Heart right ventricle (tissue), 16 donors: Measurements from ENCODE around the gene TICAM2. TPM values are rescaled to one million over a fixed set of nuclear protein-coding genes. Genes with fewer than 3 reads are reported as not detected.

Source experiments
- ATAC-seq, 8 donors: fragments of 200-7000 bp; cut with Tn5 transposase; one replicate each; pipeline ENCODE4 v1.9.1; 2020; ENCODE audit warnings: mild to moderate bottlenecking in 8 of 8, moderate library complexity in 8 of 8, moderate number of reproducible peaks in 1 of 8
- DNase-seq, 2 donors: peaks; one replicate each; pipeline ENCODE4 v3.0.0-alpha.2; 2020
- H3K27ac ChIP-seq, 10 donors: fragments of 200-600 bp; sonication (generic) in 2 of 10; one replicate each; pipeline versions ENCODE4 v1.5.0 to v1.8.0; 2020 to 2022; ENCODE audit warnings: mild to moderate bottlenecking in 3 of 10
- H3K27me3 ChIP-seq, 7 donors: fragments of 200-600 bp; one replicate each; pipeline ENCODE4 v1.8.0; 2021 to 2022; ENCODE audit warnings: mild to moderate bottlenecking in 2 of 7
- H3K36me3 ChIP-seq, 9 donors: fragments of 200-600 bp; sonication (generic) in 1 of 9; one replicate each; pipeline versions ENCODE4 v1.5.0 to v1.8.0; 2020 to 2022; ENCODE audit warnings: mild to moderate bottlenecking in 2 of 9
- H3K4me1 ChIP-seq, 9 donors: fragments of 200-600 bp; sonication (generic) in 1 of 9; one replicate each; pipeline versions ENCODE4 v1.5.0 to v1.8.0; 2020 to 2022; ENCODE audit warnings: mild to moderate bottlenecking in 4 of 9
- H3K4me3 ChIP-seq, 10 donors: fragments of 200-600 bp; sonication (generic) in 2 of 10; one replicate each; pipeline versions ENCODE4 v1.5.0 to v1.8.0; 2020 to 2022; ENCODE audit warnings: mild to moderate bottlenecking in 7 of 10, moderate library complexity in 2 of 10
- H3K9me3 ChIP-seq, 11 donors: fragments of 200-600 bp in 10 of 11; sonication (generic) in 2 of 11; one replicate each; pipeline versions ENCODE4 v1.5.0 to v1.8.0; 2013 to 2022; ENCODE audit warnings: mild to moderate bottlenecking in 2 of 11, control low read depth in 1 of 11, moderate library complexity in 1 of 11
- WGBS, 2 donors: extraction: QIAGEN DNeasy Blood & Tissue Kit; methylation state at CpG; one replicate each; pipeline ENCODE4 v1.1.7; 2013; ENCODE audit warnings: inconsistent platforms in 1 of 2; 5-methylcytosine and 5-hydroxymethylcytosine counted together
- intact Hi-C, 10 donors: fragments of 100-400 bp; cut with DNase I; formaldehyde crosslinking; loops; one replicate each; pipeline versions ENCODE4 v1.11.1 to v1.14.2; 2022
- polyA plus RNA-seq, 2 donors: library from polyadenylated mRNA; stranded (reverse); fragments of 200-250 nt; gene quantifications; one replicate each; pipeline ENCODE4 v1.2.3, GENCODE V29; 2013
- total RNA-seq, 10 donors: library from RNA; stranded (reverse); fragmentation: NEBNext Ultra II Directional in 3 of 10; extraction: Animal tissue kit (Norgen Biotek cat#: 25700) in 3 of 10; gene quantifications; one replicate each; pipeline versions ENCODE4 v1.2.1 to v1.2.4, GENCODE V29; 2021 to 2023
- TF ChIP-seq, protein P1 (sequence below), 9 donors: fragments of 200-600 bp; sonication (generic) in 2 of 9; IDR thresholded peaks; one replicate each; pipeline versions ENCODE4 v1.5.0 to v1.8.0; 2021 to 2022; ENCODE audit warnings: antibody characterized with exemption in 9 of 9, mild to moderate bottlenecking in 5 of 9, moderate library complexity in 1 of 9
- donor health status: Arrhythmogenic right ventricular cardiomyopathy.
- donor health status: ischemic (EF 13 %, LVEDD 7.1; RV severe dilation, severe dysfunction).
- donor health status: healthy with polysubstance abuse.
- donor health status: DM: no; HTN: yes; CAD: no.
- donor health status: DM: no; HTN: no; CAD: no.
- donor health status: ischemic (EF 25% LVEDD 6.9; RV normal size, moderate dysfunction).
- donor health status: ischemic (EF 25% LVEDD 5.7; RV mildly dilated, moderate dysfunction).
- donor health status: healthy.
- donor health status: DM: yes; HTN: yes; CAD: no.
- donor health status: Ischemic cardiomyopathy.
- donor health status: ischemic (EF 35%, LVEDD 5.7; RV mildly dilated, moderate dysfunction).
- donor health status: nonischemic (EF 11% LVEDD 7.7; RV severe dilation, severe dysfunction).
- donor health status: DM: yes; HTN: yes; CAD: no.
- donor health status: PGD.
- donor health status: ischemic (EF 29% LVEDD 5.4; RV normal size, mild dysfunction).
- donor health status: nonischemic (EF 23%, LVEDD 6.1; RV moderate dilation, normal function).

TICAM2 gene
- total and polyA plus RNA-seq, 12 donors, result 1.2 to 4.4 (median 1.9) TPM

DNA sequence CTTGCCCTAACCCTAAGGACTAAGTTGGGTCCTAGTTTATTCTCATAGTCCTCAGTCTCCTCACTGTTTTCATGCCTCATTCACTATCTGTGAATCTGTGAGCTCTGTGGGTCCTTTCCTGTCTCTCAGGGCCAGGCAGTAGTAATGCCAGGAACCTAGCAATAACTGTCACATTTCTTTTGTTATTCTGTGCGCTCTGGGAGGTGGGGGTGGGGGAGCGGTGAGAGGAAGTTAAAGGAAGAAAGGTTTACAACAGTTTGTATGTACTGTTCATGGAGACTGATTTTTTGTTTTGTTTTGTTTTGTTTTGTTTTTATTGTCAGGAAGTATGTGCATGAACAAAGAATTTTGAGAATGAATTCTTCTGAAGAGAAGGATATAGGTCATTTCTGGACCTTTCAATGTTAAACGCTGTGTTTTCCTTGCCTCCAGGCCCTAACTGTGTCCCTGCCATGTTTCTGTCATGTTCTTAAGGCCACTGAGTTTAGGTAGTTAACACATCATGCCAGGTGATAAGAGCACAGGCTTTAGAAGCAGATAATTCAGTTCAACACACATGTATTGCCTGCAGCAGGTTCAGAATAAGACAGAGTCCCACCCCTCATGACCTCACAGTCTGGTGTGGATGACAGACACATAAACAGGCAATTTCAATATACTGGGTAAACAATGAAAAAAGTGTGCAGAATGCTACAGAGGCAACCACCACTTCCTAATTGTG, 44.5 kb downstream of the TICAM2 start:
- intact Hi-C loops, result loop anchor here in 1 of 10 donors (10.0 kb wide), 1 partner anchor 163 kb away; no protein-coding TSS in a partner anchor
- ATAC-seq (peak in 6 of 8 donors; percentile 21 to 62 (median 50)), DNase-seq (no peak)
- peaks cover 0 to 21% (median 13%) of the 10 kb centered on the region in 9 donors for H3K4me1 ChIP-seq
- no peaks in the 10 kb centered on the region for H3K36me3 ChIP-seq
- TF ChIP-seq, protein P1, sequence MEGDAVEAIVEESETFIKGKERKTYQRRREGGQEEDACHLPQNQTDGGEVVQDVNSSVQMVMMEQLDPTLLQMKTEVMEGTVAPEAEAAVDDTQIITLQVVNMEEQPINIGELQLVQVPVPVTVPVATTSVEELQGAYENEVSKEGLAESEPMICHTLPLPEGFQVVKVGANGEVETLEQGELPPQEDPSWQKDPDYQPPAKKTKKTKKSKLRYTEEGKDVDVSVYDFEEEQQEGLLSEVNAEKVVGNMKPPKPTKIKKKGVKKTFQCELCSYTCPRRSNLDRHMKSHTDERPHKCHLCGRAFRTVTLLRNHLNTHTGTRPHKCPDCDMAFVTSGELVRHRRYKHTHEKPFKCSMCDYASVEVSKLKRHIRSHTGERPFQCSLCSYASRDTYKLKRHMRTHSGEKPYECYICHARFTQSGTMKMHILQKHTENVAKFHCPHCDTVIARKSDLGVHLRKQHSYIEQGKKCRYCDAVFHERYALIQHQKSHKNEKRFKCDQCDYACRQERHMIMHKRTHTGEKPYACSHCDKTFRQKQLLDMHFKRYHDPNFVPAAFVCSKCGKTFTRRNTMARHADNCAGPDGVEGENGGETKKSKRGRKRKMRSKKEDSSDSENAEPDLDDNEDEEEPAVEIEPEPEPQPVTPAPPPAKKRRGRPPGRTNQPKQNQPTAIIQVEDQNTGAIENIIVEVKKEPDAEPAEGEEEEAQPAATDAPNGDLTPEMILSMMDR (IDR thresholded peaks at IDR 0.05), result no peak
- H3K27ac ChIP-seq, result peak overlapping the region in 7 of 10 donors; percentile 3 to 43 (median 30)
- no peak overlapping the region for H3K4me3 ChIP-seq
- H3K27me3 ChIP-seq, result no peaks in the 10 kb centered on the region
- H3K9me3 ChIP-seq, result no peaks in the 10 kb centered on the region
- WGBS, 2 donors, result 60 to 69% methylated on average over 3 of the region's 3 CpGs

DNA sequence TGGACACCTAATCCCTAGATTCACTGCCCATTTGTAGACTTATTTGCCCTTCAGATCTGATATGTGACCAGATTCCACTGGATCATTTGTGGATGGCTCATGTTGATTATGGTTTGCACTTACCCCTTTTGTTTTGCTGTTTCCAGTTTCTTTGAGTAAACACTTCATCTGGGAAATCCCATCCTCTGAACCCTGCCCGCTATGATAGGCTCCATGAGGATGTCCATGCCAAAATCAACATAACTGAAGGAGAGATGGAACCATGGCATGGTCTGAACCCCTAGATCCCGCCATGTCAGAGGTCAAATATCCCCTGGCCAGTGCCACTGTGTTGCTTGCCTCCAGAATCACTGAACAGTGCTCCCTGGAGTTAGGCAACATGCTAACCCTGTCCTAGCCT, 46.0 kb downstream of the TICAM2 start:
- DNase-seq (no peak), ATAC-seq (no peak)
- WGBS, 2 donors, result 93 to 94% methylated on average over 2 of the region's 2 CpGs
- Histone ChIP-seq H3K27ac (no peak overlapping the region), H3K4me3 (no peak overlapping the region), H3K27me3 (no peaks in the 10 kb centered on the region), H3K9me3 (no peaks in the 10 kb centered on the region), H3K4me1 (peaks cover 0 to 21% (median 13%) of the 10 kb centered on the region in 9 donors), H3K36me3 (no peaks in the 10 kb centered on the region)
- TF ChIP-seq, protein P1 (IDR thresholded peaks at IDR 0.05), result no peak
- intact Hi-C loops, result loop anchor here in 1 of 10 donors (10.0 kb wide), 1 partner anchor 161 kb away; no protein-coding TSS in a partner anchor

DNA sequence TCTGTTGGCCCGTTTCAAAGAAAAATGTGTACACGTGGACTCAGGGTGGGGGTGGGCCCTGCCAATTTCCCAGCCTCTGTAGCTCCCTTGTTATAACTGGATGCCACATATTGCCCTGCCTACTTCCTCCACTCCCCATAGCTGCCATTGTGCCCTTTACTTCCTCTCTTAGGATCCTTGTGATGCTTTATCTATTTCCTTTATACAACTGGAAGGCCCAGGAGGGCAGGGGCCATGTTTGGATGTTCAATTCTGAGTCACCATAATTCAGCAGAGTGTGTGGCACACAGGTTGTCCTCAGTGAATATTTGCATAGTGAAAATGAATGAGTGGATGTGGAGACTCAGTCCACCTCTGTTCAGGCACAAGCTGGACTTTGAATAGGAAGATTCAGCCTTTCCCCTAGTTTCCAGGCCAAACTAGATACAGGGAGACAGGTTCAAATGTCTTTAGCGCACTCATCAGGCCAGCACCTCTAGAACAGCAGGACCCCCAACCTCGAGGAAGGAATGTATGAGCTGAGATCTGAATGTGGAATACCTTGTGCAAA, 47.1 kb downstream of the TICAM2 start:
- WGBS, 2 donors, result 89 to 94% methylated on average over 4 of the region's 4 CpGs
- H3K27me3 ChIP-seq, result no peaks in the 10 kb centered on the region
- H3K9me3 ChIP-seq, result no peaks in the 10 kb centered on the region
- TF ChIP-seq, protein P1 (IDR thresholded peaks at IDR 0.05), result no peak
- H3K4me3 ChIP-seq, result no peak overlapping the region
- no peaks in the 10 kb centered on the region for H3K36me3 ChIP-seq
- ATAC-seq (no peak), DNase-seq (no peak)
- intact Hi-C loops, result loop anchor here in 1 of 10 donors (10.0 kb wide), 1 partner anchor 160 kb away; no protein-coding TSS in a partner anchor
- H3K27ac ChIP-seq, result no peak overlapping the region
- peaks cover 0 to 21% (median 13%) of the 10 kb centered on the region in 9 donors for H3K4me1 ChIP-seq

DNA sequence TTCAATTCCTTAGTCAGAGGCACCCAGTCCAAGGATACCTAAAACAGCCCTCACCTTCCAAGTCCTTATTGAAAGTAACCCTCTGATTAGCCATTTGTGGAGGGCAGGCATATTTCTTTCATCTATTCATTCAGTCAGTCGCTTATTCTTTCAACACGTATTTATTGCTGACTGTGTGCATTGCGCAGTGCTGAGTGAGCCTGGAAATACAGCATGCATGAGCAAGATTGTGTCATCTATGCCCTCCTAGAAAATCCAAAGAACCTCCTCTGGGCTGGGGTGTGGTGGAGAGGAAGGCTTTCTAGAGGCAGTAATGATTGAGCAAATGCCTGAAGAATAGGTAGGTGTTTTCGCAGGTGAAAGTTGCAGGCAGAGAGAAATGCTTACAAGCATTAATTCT, 49.2 kb downstream of the TICAM2 start:
- Histone ChIP-seq H3K4me3 (no peak overlapping the region), H3K36me3 (no peaks in the 10 kb centered on the region), H3K9me3 (no peaks in the 10 kb centered on the region), H3K27me3 (no peaks in the 10 kb centered on the region), H3K27ac (no peak overlapping the region), H3K4me1 (peaks cover 0 to 7% (median 4%) of the 10 kb centered on the region in 9 donors)
- TF ChIP-seq, protein P1 (IDR thresholded peaks at IDR 0.05), result no peak
- ATAC-seq (no peak), DNase-seq (no peak)
- intact Hi-C loops, result loop anchor here in 1 of 10 donors (10.0 kb wide), 1 partner anchor 158 kb away; no protein-coding TSS in a partner anchor
- 92 to 93% methylated on average over 4 of the region's 4 CpGs for WGBS, 2 donors
